GM12878 (cell line): ENCODE results near the gene NBEA. TPM values are rescaled to one million over a fixed set of nuclear protein-coding genes. Genes with fewer than 3 reads are reported as not detected.

Experiments used
- ATAC-seq: fragments of 200-7000 bp; cut with Tn5 transposase; 3 replicates; pipeline ENCODE4 v1.9.1; 2020; ENCODE audit warnings: mild to moderate bottlenecking, moderate library complexity
- BruUV-seq: library from RNA; stranded (reverse); fragments of 400-500 nt; replicated peaks from 2 replicates; lab custom pipeline; 2021; lab: Mats Ljungman, UMichigan
- CTCF ChIA-PET: fragments of 300-600 bp; sonication (Branson Sonifier 250); formaldehyde crosslinking; extraction: SDS; loops from one replicate; lab custom pipeline; 2021; ENCODE audit warnings: inconsistent platforms; lab: Yijun Ruan, JAX
- POLR2A ChIA-PET: fragments of 350-600 bp; formaldehyde crosslinking; extraction: SDS; loops from one replicate; lab custom pipeline; 2021; ENCODE audit warnings: inconsistent platforms; lab: Charles Lee
- RAD21 ChIA-PET: fragments of 300-600 bp; sonication (Branson Sonifier 250); formaldehyde crosslinking; loops from one replicate; lab custom pipeline; 2023; ENCODE audit warnings: antibody characterized with exemption; ENCODE audit not compliant: unreplicated experiment; lab: Charles Lee
- SMC1A ChIA-PET: fragments of 300-600 bp; sonication (Branson Sonifier 250); formaldehyde crosslinking; loops from one replicate; lab custom pipeline; 2023; ENCODE audit not compliant: unreplicated experiment, uncharacterized antibody; lab: Charles Lee
- DNase-seq: peaks from one replicate; pipeline ENCODE4 v3.0.0-alpha.2; 2011; ENCODE audit warnings: low read depth, low spot score
- FAIRE-seq: peaks from 3 replicates; lab custom pipeline; 2011; peaks lifted over from hg19 to GRCh38; lab: Jason Lieb, UNC
- H2AFZ ChIP-seq: 2 replicates; pipeline ENCODE4 v1.6.0; 2011; ENCODE audit warnings: low read depth, low read length, control low read depth; ENCODE audit not compliant: control insufficient read depth
- H3K27ac ChIP-seq: 2 replicates; pipeline ENCODE4 v1.5.1; 2011; ENCODE audit warnings: control low read depth; ENCODE audit not compliant: control insufficient read depth, insufficient read depth
- H3K27me3 ChIP-seq, 2 experiments: replicated peaks in 1 of 2; 2 replicates each; pipeline versions ENCODE4 v1.6.0 to v1.6.1; 2011; ENCODE audit warnings: low read length in 1 of 2; ENCODE audit not compliant: control insufficient read depth in 2 of 2, insufficient read depth in 2 of 2
- H3K36me3 ChIP-seq, 2 experiments: 2 replicates each; pipeline ENCODE4 v1.5.1; 2011; ENCODE audit warnings: low read length in 1 of 2; ENCODE audit not compliant: control insufficient read depth in 2 of 2, insufficient read depth in 2 of 2
- H3K4me1 ChIP-seq: 2 replicates; pipeline ENCODE4 v1.6.1; 2011; ENCODE audit warnings: mild to moderate bottlenecking, low read length, moderate library complexity, mixed read lengths; ENCODE audit not compliant: control insufficient read depth, insufficient read depth
- H3K4me2 ChIP-seq: 2 replicates; pipeline ENCODE4 v1.6.0; 2011; ENCODE audit warnings: control low read depth; ENCODE audit not compliant: control insufficient read depth, insufficient read depth
- H3K4me3 ChIP-seq: fragments of 200-600 bp; sonication (generic); 2 replicates; pipeline ENCODE4 v1.5.1; 2016
- H3K79me2 ChIP-seq: 2 replicates; pipeline ENCODE4 v1.6.0; 2011; ENCODE audit warnings: low read length; ENCODE audit not compliant: control insufficient read depth, insufficient read depth
- H3K9ac ChIP-seq: 2 replicates; pipeline ENCODE4 v1.8.0; 2011; ENCODE audit warnings: low read length, control low read depth, mixed read lengths; ENCODE audit not compliant: control insufficient read depth, insufficient read depth
- H3K9me3 ChIP-seq: replicated peaks from 3 replicates; pipeline ENCODE4 v1.5.1; 2011; ENCODE audit warnings: mild to moderate bottlenecking, low read length; ENCODE audit not compliant: control insufficient read depth, insufficient read depth
- H4K20me1 ChIP-seq: 2 replicates; pipeline ENCODE4 v1.6.0; 2011; ENCODE audit not compliant: control insufficient read depth, insufficient read depth
- HDGF ChIP-seq: fragments of 450-650 bp; IDR thresholded peaks from 2 replicates; pipeline ENCODE4 v1.6.1; 2016; ENCODE audit warnings: antibody characterized with exemption
- NBN ChIP-seq: fragments of 450-650 bp; IDR thresholded peaks from 2 replicates; pipeline ENCODE4 v1.6.1; 2016
- NFXL1 ChIP-seq: fragments of 450-650 bp; IDR thresholded peaks from 2 replicates; pipeline ENCODE4 v1.6.1; 2017; ENCODE audit warnings: antibody characterized with exemption, mild to moderate bottlenecking, borderline replicate concordance
- RBBP5 ChIP-seq: fragments of 200-600 bp; sonication (generic); conservative IDR thresholded peaks from 2 replicates; pipeline ENCODE4 v1.6.1; 2016
- RUNX3 ChIP-seq: IDR thresholded peaks from 2 replicates; pipeline ENCODE4 v1.6.1; 2012; ENCODE audit warnings: low read length, inconsistent platforms
- SIX5 ChIP-seq: IDR thresholded peaks from 2 replicates; pipeline ENCODE4 v1.6.1; 2011; ENCODE audit warnings: mild to moderate bottlenecking, low read depth, low read length, moderate library complexity; ENCODE audit not compliant: severe bottlenecking
- ZNF274 ChIP-seq: IDR thresholded peaks from one replicate; pipeline ENCODE4 v1.8.0; 2011; ENCODE audit not compliant: insufficient read length, insufficient read depth
- WGBS: methylation state at CpG from one replicate; pipeline ENCODE4 v1.1.6; 2016; ENCODE audit warnings: low lambda C conversion rate; ENCODE audit not compliant: insufficient replicate concordance, insufficient coverage; ENCODE audit errors: missing lambda C conversion rate; 5-methylcytosine and 5-hydroxymethylcytosine counted together
- in situ Hi-C: fragments of 300-500 bp; cut with MboI; formaldehyde crosslinking; loops from 9 replicates; pipeline ENCODE4 v1.14.3; 2018; ENCODE audit warnings: mixed read lengths
- intact Hi-C: fragments of 100-400 bp; cut with micrococcal nuclease; formaldehyde crosslinking; loops from one replicate; pipeline ENCODE4 v1.14.2; 2022; ENCODE audit not compliant: unreplicated experiment
- polyA plus RNA-seq, 11 experiments: library from polyadenylated mRNA; depleted of rRNA in 4 of 11; unstranded in 6 of 11; stranded (reverse) in 5 of 11; fragments of >200 nt; fragmentation: Nextera tagmentation in 4 of 11; fragmentation: Illumina TruSeq in 1 of 11; extraction: Ambion mirVana in 4 of 11; extraction: Trizol in 1 of 11; gene quantifications; 1 replicate in 1 of 11; 2 replicates in 10 of 11; pipeline versions ENCODE4 v1.2.1 to v1.2.3, GENCODE V29; 2011 to 2016; ENCODE audit warnings: inconsistent platforms in 2 of 11, missing spikeins in 2 of 11, low read depth in 1 of 11
- total RNA-seq, 4 experiments: library from RNA; depleted of rRNA in 3 of 4; stranded (reverse); fragments of >200 nt in 3 of 4; fragmentation: Illumina TruSeq in 1 of 4; extraction: Trizol in 1 of 4; gene quantifications; 2 replicates each; pipeline versions ENCODE4 v1.2.1 to v1.2.3, GENCODE V29; 2013 to 2021

NBEA gene
- total and polyA plus RNA-seq, 10 of the 15 experiments (the other 5 are each of a cell fraction or from before 2014, with no cell fraction given): 0.23 to 3.6 (median 0.55) TPM

DNA sequence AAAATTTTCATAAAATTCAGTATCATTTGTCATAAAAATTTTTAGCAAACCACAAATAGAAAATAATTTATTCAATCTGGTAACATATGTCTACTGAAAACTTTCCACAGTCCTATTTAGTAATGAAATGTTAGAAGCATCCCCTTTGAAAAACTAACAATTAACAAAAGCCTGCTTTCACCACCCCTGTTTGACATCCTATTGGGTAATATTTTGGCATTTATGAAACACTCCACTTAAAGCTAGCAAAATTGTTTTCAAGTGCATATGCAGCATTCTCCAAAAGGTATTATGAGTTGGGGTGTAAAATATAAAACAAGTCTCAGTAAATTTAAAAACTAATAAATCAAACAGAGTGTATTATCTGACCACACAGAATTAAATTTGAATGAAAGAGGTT is 189.4 kb downstream of the NBEA start:
- ChIA-PET RAD21 (no interaction called here), SMC1A (no interaction called here), POLR2A (no interaction called here), CTCF (no interaction called here)
- no TSS peak for BruUV-seq
- no peaks in the 10 kb centered on the region for H3K9me3 ChIP-seq
- TF ChIP-seq HDGF (no peak), RBBP5 (no peak)
- H3K27ac ChIP-seq: no peak overlapping the region
- no peak overlapping the region for H2AFZ ChIP-seq
- no peaks in the 10 kb centered on the region for H3K36me3 ChIP-seq
- DNase-seq: no peak
- no peak for FAIRE-seq
- H3K4me2 ChIP-seq: no peak overlapping the region
- ATAC-seq: no peak
- no peaks in the 10 kb centered on the region for H3K27me3 ChIP-seq
- no peaks in the 10 kb centered on the region for H4K20me1 ChIP-seq
- H3K4me3 ChIP-seq: no peak overlapping the region
- intact Hi-C loops (no loop called here), in situ Hi-C loops (no loop called here)
- H3K4me1 ChIP-seq: no peaks in the 10 kb centered on the region
- no peaks in the 10 kb centered on the region for H3K79me2 ChIP-seq
- H3K9ac ChIP-seq: no peak overlapping the region

DNA sequence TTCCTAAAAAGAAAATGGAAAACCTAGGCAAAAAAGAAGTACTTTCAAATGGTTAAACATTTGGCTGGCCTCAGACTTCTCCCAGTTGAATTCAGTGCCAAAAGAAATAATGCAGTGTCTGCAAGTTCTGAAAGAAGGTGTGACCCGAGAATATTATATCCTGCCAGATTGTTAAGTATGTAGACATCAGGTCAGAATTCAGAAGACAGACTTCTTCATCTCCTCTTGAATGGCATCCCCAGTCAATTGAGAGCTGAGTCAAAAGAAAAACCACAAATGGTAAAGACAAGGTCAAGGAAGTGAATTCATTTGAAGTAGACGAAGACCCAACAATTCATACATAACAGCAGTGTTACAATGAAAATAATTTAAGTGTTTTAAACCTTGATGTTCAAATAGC is 194.5 kb downstream of the NBEA start:
- peak; percentile 48 for ATAC-seq
- intact Hi-C loops: no loop called here
- H3K27me3 ChIP-seq: no peaks in the 10 kb centered on the region
- no peaks in the 10 kb centered on the region for H3K9me3 ChIP-seq
- in situ Hi-C loops: no loop called here
- SMC1A ChIA-PET: no interaction called here
- TF ChIP-seq ZNF274: no peak
- TF ChIP-seq NFXL1: no peak
- peak; percentile 24; the same call in 1 of the 2 replicates for TF ChIP-seq RUNX3
- TF ChIP-seq NBN: no peak
- TF ChIP-seq SIX5: no peak
- POLR2A ChIA-PET: no interaction called here
- RAD21 ChIA-PET: no interaction called here
- H4K20me1 ChIP-seq: no peaks in the 10 kb centered on the region
- H3K27ac ChIP-seq: no peak overlapping the region
- no peaks in the 10 kb centered on the region for H3K36me3 ChIP-seq
- BruUV-seq: no TSS peak
- CTCF ChIA-PET: no interaction called here
- H3K79me2 ChIP-seq: no peaks in the 10 kb centered on the region
- 20% methylated on average over 2 of the region's 2 CpGs for WGBS
- no peak overlapping the region for H3K4me2 ChIP-seq
- no peak overlapping the region for H3K4me3 ChIP-seq
- H3K9ac ChIP-seq: no peak overlapping the region
- no peaks in the 10 kb centered on the region for H3K4me1 ChIP-seq
- no peak for DNase-seq
- peak; percentile 57 for FAIRE-seq
- H2AFZ ChIP-seq: no peak overlapping the region
